ENCODE results near the gene RNPS1.
"Not testable (repeated sequence)": the region's sequence is repeated elsewhere in the genome, so short reads cannot be mapped to it uniquely, and the experiment has no call there.

DNA sequence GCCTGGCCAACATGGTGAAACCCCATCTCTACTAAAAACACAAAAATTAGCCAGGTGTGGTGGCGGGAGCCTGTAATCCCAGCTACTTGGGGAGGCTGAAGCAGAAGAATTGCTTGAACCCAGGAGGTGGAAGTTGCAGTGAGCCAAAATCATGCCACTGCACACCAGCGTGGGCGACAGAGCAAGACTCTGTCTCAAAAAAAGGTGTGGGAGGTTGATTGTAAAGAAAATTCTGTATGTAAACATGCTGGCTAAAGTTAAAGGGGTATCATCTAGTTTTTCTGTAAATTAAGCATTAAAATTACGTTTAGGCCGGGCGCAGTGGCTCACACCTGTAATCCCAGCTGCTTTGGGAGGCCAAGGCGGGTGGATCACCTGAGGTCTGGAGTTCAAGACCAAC, 9.4 kb downstream of the RNPS1 start:
- not testable (repeated sequence) for TF ChIP-seq RBBP5 (IDR thresholded peaks at IDR 0.05; ENCODE audit: borderline replicate concordance, insufficient read depth, low read length, poor library complexity, severe bottlenecking); TBP (optimal IDR thresholded peaks at IDR 0.05; ENCODE audit: low read depth, low read length); LARP7 (IDR thresholded peaks at IDR 0.05); TAF1 (IDR thresholded peaks at IDR 0.05; ENCODE audit: control insufficient read depth, extremely low read depth, insufficient read depth, low read length, severe bottlenecking); BHLHE40 (IDR thresholded peaks at IDR 0.05; ENCODE audit: low read length)
- TF ChIP-seq, protein P1, sequence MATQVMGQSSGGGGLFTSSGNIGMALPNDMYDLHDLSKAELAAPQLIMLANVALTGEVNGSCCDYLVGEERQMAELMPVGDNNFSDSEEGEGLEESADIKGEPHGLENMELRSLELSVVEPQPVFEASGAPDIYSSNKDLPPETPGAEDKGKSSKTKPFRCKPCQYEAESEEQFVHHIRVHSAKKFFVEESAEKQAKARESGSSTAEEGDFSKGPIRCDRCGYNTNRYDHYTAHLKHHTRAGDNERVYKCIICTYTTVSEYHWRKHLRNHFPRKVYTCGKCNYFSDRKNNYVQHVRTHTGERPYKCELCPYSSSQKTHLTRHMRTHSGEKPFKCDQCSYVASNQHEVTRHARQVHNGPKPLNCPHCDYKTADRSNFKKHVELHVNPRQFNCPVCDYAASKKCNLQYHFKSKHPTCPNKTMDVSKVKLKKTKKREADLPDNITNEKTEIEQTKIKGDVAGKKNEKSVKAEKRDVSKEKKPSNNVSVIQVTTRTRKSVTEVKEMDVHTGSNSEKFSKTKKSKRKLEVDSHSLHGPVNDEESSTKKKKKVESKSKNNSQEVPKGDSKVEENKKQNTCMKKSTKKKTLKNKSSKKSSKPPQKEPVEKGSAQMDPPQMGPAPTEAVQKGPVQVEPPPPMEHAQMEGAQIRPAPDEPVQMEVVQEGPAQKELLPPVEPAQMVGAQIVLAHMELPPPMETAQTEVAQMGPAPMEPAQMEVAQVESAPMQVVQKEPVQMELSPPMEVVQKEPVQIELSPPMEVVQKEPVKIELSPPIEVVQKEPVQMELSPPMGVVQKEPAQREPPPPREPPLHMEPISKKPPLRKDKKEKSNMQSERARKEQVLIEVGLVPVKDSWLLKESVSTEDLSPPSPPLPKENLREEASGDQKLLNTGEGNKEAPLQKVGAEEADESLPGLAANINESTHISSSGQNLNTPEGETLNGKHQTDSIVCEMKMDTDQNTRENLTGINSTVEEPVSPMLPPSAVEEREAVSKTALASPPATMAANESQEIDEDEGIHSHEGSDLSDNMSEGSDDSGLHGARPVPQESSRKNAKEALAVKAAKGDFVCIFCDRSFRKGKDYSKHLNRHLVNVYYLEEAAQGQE (IDR thresholded peaks at IDR 0.05; ENCODE audit: borderline replicate concordance): not testable (repeated sequence)
- TF ChIP-seq, protein P1 (CRISPR knock-in tag; IDR thresholded peaks at IDR 0.05; ENCODE audit: low read depth): not testable (repeated sequence)
- TF ChIP-seq, protein P2, sequence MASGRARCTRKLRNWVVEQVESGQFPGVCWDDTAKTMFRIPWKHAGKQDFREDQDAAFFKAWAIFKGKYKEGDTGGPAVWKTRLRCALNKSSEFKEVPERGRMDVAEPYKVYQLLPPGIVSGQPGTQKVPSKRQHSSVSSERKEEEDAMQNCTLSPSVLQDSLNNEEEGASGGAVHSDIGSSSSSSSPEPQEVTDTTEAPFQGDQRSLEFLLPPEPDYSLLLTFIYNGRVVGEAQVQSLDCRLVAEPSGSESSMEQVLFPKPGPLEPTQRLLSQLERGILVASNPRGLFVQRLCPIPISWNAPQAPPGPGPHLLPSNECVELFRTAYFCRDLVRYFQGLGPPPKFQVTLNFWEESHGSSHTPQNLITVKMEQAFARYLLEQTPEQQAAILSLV (tag; IDR thresholded peaks at IDR 0.05): not testable (repeated sequence)
- TF ChIP-seq, protein P3, sequence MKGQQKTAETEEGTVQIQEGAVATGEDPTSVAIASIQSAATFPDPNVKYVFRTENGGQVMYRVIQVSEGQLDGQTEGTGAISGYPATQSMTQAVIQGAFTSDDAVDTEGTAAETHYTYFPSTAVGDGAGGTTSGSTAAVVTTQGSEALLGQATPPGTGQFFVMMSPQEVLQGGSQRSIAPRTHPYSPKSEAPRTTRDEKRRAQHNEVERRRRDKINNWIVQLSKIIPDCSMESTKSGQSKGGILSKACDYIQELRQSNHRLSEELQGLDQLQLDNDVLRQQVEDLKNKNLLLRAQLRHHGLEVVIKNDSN (CRISPR knock-in tag; IDR thresholded peaks at IDR 0.05): not testable (repeated sequence)
- TF ChIP-seq, protein P4, sequence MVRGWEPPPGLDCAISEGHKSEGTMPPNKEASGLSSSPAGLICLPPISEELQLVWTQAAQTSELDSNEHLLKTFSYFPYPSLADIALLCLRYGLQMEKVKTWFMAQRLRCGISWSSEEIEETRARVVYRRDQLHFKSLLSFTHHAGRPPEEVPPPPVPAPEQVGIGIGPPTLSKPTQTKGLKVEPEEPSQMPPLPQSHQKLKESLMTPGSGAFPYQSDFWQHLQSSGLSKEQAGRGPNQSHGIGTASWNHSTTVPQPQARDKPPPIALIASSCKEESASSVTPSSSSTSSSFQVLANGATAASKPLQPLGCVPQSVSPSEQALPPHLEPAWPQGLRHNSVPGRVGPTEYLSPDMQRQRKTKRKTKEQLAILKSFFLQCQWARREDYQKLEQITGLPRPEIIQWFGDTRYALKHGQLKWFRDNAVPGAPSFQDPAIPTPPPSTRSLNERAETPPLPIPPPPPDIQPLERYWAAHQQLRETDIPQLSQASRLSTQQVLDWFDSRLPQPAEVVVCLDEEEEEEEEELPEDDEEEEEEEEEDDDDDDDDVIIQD (CRISPR knock-in tag; IDR thresholded peaks at IDR 0.05): not testable (repeated sequence)

Data from K562 (cell line).